ENCODE results near the gene BBX. TPM values are rescaled to one million over a fixed set of nuclear protein-coding genes. Genes with fewer than 3 reads are reported as not detected.

Gene BBX
- total RNA-seq, 1 experiment from 2014 or later, result 45.0 TPM

GRCh38 chr3:107790612-107791011, 267.9 kb downstream of the BBX start (continued):
- TF ChIP-seq, protein P1, sequence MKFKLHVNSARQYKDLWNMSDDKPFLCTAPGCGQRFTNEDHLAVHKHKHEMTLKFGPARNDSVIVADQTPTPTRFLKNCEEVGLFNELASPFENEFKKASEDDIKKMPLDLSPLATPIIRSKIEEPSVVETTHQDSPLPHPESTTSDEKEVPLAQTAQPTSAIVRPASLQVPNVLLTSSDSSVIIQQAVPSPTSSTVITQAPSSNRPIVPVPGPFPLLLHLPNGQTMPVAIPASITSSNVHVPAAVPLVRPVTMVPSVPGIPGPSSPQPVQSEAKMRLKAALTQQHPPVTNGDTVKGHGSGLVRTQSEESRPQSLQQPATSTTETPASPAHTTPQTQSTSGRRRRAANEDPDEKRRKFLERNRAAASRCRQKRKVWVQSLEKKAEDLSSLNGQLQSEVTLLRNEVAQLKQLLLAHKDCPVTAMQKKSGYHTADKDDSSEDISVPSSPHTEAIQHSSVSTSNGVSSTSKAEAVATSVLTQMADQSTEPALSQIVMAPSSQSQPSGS (CRISPR knock-in tag; IDR thresholded peaks at IDR 0.05; ENCODE audit: borderline replicate concordance, low read depth), result no peak
- TF ChIP-seq SMAD3 (CRISPR knock-in tag; IDR thresholded peaks at IDR 0.05; ENCODE audit: borderline replicate concordance) (no peak), MLX (CRISPR knock-in tag; IDR thresholded peaks at IDR 0.05) (no peak), ZNF263 (CRISPR knock-in tag; IDR thresholded peaks at IDR 0.05; ENCODE audit: low read depth) (no peak), FOXP1 (CRISPR knock-in tag; IDR thresholded peaks at IDR 0.05; ENCODE audit: borderline replicate concordance) (no peak), E2F4 (CRISPR knock-in tag; IDR thresholded peaks at IDR 0.05; ENCODE audit: borderline replicate concordance, low read depth) (no peak), CDX4 (CRISPR knock-in tag; IDR thresholded peaks at IDR 0.05; ENCODE audit: borderline replicate concordance) (no peak), NR1H2 (CRISPR knock-in tag; IDR thresholded peaks at IDR 0.05) (no peak), GABPB1 (CRISPR knock-in tag; IDR thresholded peaks at IDR 0.05) (no peak), ATF3 (CRISPR knock-in tag; conservative IDR thresholded peaks at IDR 0.05) (no peak)
- TF ChIP-seq, protein P2, sequence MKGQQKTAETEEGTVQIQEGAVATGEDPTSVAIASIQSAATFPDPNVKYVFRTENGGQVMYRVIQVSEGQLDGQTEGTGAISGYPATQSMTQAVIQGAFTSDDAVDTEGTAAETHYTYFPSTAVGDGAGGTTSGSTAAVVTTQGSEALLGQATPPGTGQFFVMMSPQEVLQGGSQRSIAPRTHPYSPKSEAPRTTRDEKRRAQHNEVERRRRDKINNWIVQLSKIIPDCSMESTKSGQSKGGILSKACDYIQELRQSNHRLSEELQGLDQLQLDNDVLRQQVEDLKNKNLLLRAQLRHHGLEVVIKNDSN (CRISPR knock-in tag; IDR thresholded peaks at IDR 0.05), result no peak
- TF ChIP-seq, protein P3, sequence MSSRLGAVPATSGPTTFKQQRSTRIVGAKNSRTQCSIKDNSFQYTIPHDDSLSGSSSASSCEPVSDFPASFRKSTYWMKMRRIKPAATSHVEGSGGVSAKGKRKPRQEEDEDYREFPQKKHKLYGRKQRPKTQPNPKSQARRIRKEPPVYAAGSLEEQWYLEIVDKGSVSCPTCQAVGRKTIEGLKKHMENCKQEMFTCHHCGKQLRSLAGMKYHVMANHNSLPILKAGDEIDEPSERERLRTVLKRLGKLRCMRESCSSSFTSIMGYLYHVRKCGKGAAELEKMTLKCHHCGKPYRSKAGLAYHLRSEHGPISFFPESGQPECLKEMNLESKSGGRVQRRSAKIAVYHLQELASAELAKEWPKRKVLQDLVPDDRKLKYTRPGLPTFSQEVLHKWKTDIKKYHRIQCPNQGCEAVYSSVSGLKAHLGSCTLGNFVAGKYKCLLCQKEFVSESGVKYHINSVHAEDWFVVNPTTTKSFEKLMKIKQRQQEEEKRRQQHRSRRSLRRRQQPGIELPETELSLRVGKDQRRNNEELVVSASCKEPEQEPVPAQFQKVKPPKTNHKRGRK (CRISPR knock-in tag; IDR thresholded peaks at IDR 0.05; ENCODE audit: borderline replicate concordance), result no peak

DNA sequence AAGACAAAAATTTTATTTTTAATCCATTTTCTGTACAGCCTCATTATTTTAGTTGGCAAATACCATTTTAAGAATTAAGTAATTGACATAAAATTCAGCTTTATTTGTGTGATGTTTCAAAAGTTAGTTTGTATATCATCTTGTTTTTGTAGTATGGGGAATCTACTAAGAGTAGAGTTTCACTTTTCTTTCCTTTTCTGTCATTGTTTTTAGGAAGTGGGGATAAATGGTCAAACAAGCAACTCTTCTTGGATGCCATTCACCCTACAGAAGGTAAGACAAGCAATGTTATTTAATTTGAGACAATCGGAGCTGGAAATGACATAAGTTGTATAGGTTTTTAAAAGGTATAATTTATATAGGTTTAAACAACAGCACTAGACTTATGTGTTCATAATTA, 268.3 kb downstream of the BBX start:
- ATAC-seq, result no peak
- Mint-ChIP-seq H3K27me3 (ENCODE audit: low read depth) (no peaks in the 10 kb centered on the region), H3K27ac (no peak overlapping the region), H3K4me3 (no peak overlapping the region), H3K36me3 (peaks cover 10% of the 10 kb centered on the region; the same call in 1 of the 2 replicates), H3K9me3 (0 out of 2 replicates have a peak, but pooled peaks cover 3% of the 10 kb centered on the region), H3K4me1 (no peaks in the 10 kb centered on the region)
- TF ChIP-seq NFE2L1 (CRISPR knock-in tag; IDR thresholded peaks at IDR 0.05) (no peak), AFF4 (CRISPR knock-in tag; IDR thresholded peaks at IDR 0.05; ENCODE audit: borderline replicate concordance) (no peak), PRRX2 (CRISPR knock-in tag; IDR thresholded peaks at IDR 0.05) (no peak)
- TF ChIP-seq, protein P1 (CRISPR knock-in tag; IDR thresholded peaks at IDR 0.05; ENCODE audit: borderline replicate concordance, low read depth), result no peak
- DNase-seq (ENCODE audit: low spot score), result no peak
- ChIA-PET CTCF (no interaction called here), POLR2A (no interaction called here)

Data from WTC11 (cell line).